ENCODE data around the gene MAP2K6. TPM values are rescaled to one million over a fixed set of nuclear protein-coding genes. Genes with fewer than 3 reads are reported as not detected.

The MAP2K6 gene
- total and polyA plus RNA-seq, 12 donors, result 0.88 to 4.0 (median 1.8) TPM

DNA sequence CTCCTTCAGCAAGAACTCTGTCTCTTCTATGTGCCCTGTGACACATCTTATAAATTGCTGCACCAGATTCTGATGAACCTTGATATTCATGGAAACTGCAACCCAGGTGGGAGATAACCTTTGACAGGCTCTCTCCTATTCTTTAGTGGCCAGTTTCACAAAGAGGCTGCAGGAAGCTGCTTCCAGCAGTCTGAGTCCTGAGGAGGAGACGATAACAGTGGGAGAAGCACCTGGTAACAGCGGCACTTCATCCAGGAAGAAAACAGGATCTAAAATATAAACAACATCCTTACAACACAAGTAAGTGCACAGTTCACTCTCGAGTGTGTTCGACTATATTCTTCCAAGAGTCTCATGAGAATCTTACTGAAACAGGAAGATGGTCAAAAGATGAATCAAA, 180.1 kb downstream of the MAP2K6 start:
- intact Hi-C loops (cut with DNase I), result loop anchor here in 1 of 10 donors (10.0 kb wide), 1 partner anchor 960 kb away; no protein-coding TSS in a partner anchor
- Histone ChIP-seq H3K4me1 (peaks cover 0 to 15% (median 5%) of the 10 kb centered on the region in 9 donors), H3K9me3 (peaks cover 0 to 8% (median 0%) of the 10 kb centered on the region in 11 donors), H3K36me3 (no peaks in the 10 kb centered on the region), H3K27me3 (peaks cover 0 to 4% (median 0%) of the 10 kb centered on the region in 7 donors), H3K27ac (peak overlapping the region in 1 of 10 donors; percentile 45), H3K4me3 (no peak overlapping the region)
- WGBS, 2 donors, result 52 to 58% methylated on average over 4 of the region's 4 CpGs
- no peak for ATAC-seq
- TF ChIP-seq, protein P1, sequence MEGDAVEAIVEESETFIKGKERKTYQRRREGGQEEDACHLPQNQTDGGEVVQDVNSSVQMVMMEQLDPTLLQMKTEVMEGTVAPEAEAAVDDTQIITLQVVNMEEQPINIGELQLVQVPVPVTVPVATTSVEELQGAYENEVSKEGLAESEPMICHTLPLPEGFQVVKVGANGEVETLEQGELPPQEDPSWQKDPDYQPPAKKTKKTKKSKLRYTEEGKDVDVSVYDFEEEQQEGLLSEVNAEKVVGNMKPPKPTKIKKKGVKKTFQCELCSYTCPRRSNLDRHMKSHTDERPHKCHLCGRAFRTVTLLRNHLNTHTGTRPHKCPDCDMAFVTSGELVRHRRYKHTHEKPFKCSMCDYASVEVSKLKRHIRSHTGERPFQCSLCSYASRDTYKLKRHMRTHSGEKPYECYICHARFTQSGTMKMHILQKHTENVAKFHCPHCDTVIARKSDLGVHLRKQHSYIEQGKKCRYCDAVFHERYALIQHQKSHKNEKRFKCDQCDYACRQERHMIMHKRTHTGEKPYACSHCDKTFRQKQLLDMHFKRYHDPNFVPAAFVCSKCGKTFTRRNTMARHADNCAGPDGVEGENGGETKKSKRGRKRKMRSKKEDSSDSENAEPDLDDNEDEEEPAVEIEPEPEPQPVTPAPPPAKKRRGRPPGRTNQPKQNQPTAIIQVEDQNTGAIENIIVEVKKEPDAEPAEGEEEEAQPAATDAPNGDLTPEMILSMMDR (IDR thresholded peaks at IDR 0.05), result no peak
- no peak for DNase-seq

DNA sequence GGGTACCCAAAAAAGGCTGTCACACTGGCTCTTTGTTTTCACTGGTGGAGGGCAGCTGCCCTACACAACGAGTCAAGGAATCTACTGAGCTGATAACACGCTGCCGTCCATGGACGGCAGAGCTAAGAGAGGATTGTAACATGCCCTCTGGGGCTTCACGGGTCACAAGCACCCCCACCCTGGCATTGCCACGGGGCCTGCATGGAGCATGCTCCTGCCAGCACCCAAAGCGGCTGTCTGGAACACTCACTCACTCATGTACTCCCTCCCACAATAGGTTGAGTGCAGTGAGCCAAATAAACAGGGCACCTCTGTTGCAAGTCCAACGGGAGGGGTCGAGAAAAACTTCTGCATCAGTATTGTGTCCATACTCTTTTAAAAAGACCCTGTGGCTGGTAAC, 181.6 kb downstream of the MAP2K6 start:
- no peak for ATAC-seq
- intact Hi-C loops (cut with DNase I), result loop anchor here in 1 of 10 donors (10.0 kb wide), 1 partner anchor 959 kb away; no protein-coding TSS in a partner anchor
- TF ChIP-seq, protein P1 (IDR thresholded peaks at IDR 0.05), result no peak
- WGBS, 2 donors, result 64 to 76% methylated on average over 9 of the region's 9 CpGs
- Histone ChIP-seq H3K9me3 (no peaks in the 10 kb centered on the region), H3K27ac (no peak overlapping the region), H3K36me3 (no peaks in the 10 kb centered on the region), H3K4me3 (no peak overlapping the region), H3K4me1 (peaks cover 0 to 15% (median 5%) of the 10 kb centered on the region in 9 donors), H3K27me3 (peaks cover 0 to 4% (median 0%) of the 10 kb centered on the region in 7 donors)
- DNase-seq, result no peak

DNA sequence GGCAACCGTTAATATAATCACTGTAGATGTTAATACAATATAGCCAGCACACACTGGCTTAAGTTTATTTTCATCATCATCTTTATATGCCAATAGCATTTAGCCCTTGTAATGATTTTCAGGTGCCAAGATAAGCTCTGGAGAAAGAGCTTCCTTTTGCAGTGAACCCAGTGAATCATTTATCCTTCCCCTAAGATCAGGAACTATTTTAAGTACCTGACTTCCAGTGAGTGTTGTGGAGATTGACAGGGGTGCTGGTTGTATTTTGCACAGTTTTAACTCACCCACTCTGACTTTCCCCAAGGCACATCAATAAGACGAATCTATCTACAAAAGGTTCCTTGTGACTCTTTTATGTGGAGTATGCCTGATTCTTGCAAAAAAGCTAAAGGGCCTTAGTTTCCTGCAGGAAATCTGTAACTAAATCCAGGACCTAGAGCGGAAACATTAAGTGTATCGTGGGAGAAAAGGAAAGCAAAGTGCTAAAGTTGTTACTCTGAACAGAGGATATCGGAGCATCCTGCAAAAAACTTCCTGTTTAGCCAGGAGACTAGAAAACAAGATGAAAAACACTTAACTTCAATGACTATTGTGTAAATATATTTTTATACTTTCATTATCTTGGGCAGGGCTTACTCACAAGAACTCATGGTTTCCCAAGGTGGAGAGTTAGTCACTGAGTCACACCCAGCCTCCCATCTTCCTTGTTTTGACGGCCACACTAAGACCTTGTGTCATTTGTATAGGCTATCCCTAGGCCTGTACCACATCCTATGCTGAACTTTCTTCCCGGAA, 183.6 kb downstream of the MAP2K6 start:
- TF ChIP-seq, protein P1 (IDR thresholded peaks at IDR 0.05), result no peak
- H3K27me3 ChIP-seq, result peaks cover 0 to 4% (median 0%) of the 10 kb centered on the region in 7 donors
- intact Hi-C loops (cut with DNase I), result loop anchor here in 1 of 10 donors (10.0 kb wide), 1 partner anchor 957 kb away; no protein-coding TSS in a partner anchor
- ATAC-seq (peak in 6 of 8 donors; percentile 23 to 89 (median 66)), DNase-seq (no peak)
- H3K36me3 ChIP-seq, result no peaks in the 10 kb centered on the region
- 63 to 67% methylated on average over 7 of the region's 7 CpGs for WGBS, 2 donors
- H3K4me3 ChIP-seq, result no peak overlapping the region
- H3K27ac ChIP-seq, result peak overlapping the region in 7 of 10 donors; percentile 23 to 62 (median 49)
- peaks cover 0 to 15% (median 5%) of the 10 kb centered on the region in 9 donors for H3K4me1 ChIP-seq
- no peaks in the 10 kb centered on the region for H3K9me3 ChIP-seq

DNA sequence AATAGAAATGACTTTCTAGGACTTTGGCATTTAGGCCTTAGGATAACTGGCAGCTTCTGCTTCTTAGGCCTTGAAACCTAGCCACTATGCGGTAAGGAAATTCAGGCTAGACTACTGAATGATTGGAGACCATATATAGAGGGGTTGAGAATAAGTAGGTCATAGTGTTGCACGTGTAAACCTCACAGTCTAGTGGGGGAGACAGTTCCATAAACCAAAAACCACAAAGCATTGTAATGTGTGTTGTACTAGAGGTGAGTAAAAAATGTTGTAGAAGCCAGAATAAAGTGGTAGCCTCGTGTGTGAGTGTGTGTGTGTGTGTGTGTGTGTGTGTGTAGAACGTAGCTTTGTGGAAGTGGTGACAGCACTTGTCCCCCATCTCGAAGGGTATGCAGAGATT, 188.5 kb downstream of the MAP2K6 start:
- H3K36me3 ChIP-seq, result no peaks in the 10 kb centered on the region
- H3K27me3 ChIP-seq, result no peaks in the 10 kb centered on the region
- 80 to 86% methylated on average over 5 of the region's 5 CpGs for WGBS, 2 donors
- peaks cover 8 to 25% (median 20%) of the 10 kb centered on the region in 9 donors for H3K4me1 ChIP-seq
- H3K27ac ChIP-seq, result no peak overlapping the region
- TF ChIP-seq, protein P1 (IDR thresholded peaks at IDR 0.05), result no peak
- DNase-seq (no peak), ATAC-seq (no peak)
- H3K9me3 ChIP-seq, result no peaks in the 10 kb centered on the region
- no peak overlapping the region for H3K4me3 ChIP-seq
- intact Hi-C loops (cut with DNase I), result loop anchor here in 5 of 10 donors (2.0 to 10.0 kb wide), 5 partner anchors 78 to 1022 kb away; no protein-coding TSS in a partner anchor

Other genes starting within 250 kb of the MAP2K6 start
- gene ABCA10, start 185.9 kb upstream of the MAP2K6 start, total RNA-seq, result 1 to 10 TPM; 2.1 to 7.0 (median 3.6) TPM
- 10 to 100 TPM in 1 of 2 donors, 1 to 10 TPM in 1; 1.0 to 60.9 TPM for gene ABCA10, start 185.9 kb upstream of the MAP2K6 start, polyA plus RNA-seq
- gene ABCA5, start 87.6 kb upstream of the MAP2K6 start, total RNA-seq, result 10 to 100 TPM; 16.2 to 26.6 (median 19.3) TPM
- 10 to 100 TPM in 1 of 2 donors, 1 to 10 TPM in 1; 6.9 to 46.7 TPM for gene ABCA5, start 87.6 kb upstream of the MAP2K6 start, polyA plus RNA-seq